OCI-LY7 (cell line): ENCODE data around the gene IRGM. TPM values are rescaled to one million over a fixed set of nuclear protein-coding genes. Genes with fewer than 3 reads are reported as not detected.

Experiments
- BruUV-seq: library from RNA; stranded (reverse); fragments of 400-500 nt; replicated peaks from 2 replicates; lab custom pipeline; 2021; lab: Mats Ljungman, UMichigan
- CTCF ChIA-PET: fragments of 300-600 bp; sonication (Branson Sonifier 250); formaldehyde crosslinking; loops from one replicate; lab custom pipeline; 2022; ENCODE audit warnings: antibody characterized with exemption; ENCODE audit not compliant: unreplicated experiment; lab: Charles Lee
- POLR2A ChIA-PET: fragments of 300-600 bp; sonication (Branson Sonifier 250); formaldehyde crosslinking; loops from one replicate; lab custom pipeline; 2022; ENCODE audit warnings: antibody characterized with exemption; lab: Charles Lee
- DNase-seq: peaks from one replicate; pipeline ENCODE4 v3.0.0-alpha.2; 2015; ENCODE audit warnings: low spot score
- H2AFZ ChIP-seq: fragments of 200-600 bp; sonication (generic), shearing (Covaris generic); 2 replicates; pipeline ENCODE4 v1.6.1; 2014; ENCODE audit warnings: mild to moderate bottlenecking, antibody characterized with exemption, low read length, moderate library complexity
- H3K27ac ChIP-seq: fragments of 200-600 bp; sonication (generic); 2 replicates; pipeline ENCODE4 v1.5.1; 2014; ENCODE audit warnings: mixed run types, low read depth, mild to moderate bottlenecking, moderate library complexity, low read length, inconsistent platforms; ENCODE audit not compliant: poor library complexity, severe bottlenecking
- H3K36me3 ChIP-seq: fragments of 200-600 bp; sonication (generic); 2 replicates; pipeline ENCODE4 v1.6.1; 2014; ENCODE audit warnings: mild to moderate bottlenecking, antibody characterized with exemption, low read length, moderate library complexity, mixed read lengths; ENCODE audit not compliant: insufficient read depth
- H3K4me1 ChIP-seq: fragments of 200-600 bp; sonication (generic); 2 replicates; pipeline ENCODE4 v1.5.1; 2014; ENCODE audit warnings: mild to moderate bottlenecking, low read length; ENCODE audit not compliant: insufficient read depth, poor library complexity, severe bottlenecking
- H3K4me2 ChIP-seq: fragments of 200-600 bp; sonication (generic); 2 replicates; pipeline ENCODE4 v1.6.1; 2014; ENCODE audit warnings: mild to moderate bottlenecking, low read length
- H3K4me3 ChIP-seq: fragments of 200-600 bp; sonication (generic); 2 replicates; pipeline ENCODE4 v1.5.1; 2014; ENCODE audit warnings: mild to moderate bottlenecking, low read depth, low read length; ENCODE audit not compliant: poor library complexity, severe bottlenecking
- H3K79me2 ChIP-seq: fragments of 200-600 bp; sonication (generic); 2 replicates; pipeline ENCODE4 v1.6.1; 2016; ENCODE audit warnings: low read depth, mild to moderate bottlenecking, low read length, moderate library complexity, mixed read lengths; ENCODE audit not compliant: insufficient read depth
- H3K9me2 ChIP-seq: fragments of 200-600 bp; sonication (generic); 2 replicates; pipeline ENCODE4 v1.6.1; 2016; ENCODE audit warnings: mild to moderate bottlenecking, low read length, mixed read lengths; ENCODE audit not compliant: insufficient read depth
- H3K9me3 ChIP-seq: fragments of 200-600 bp; sonication (generic); 2 replicates; pipeline ENCODE4 v1.6.1; 2014; ENCODE audit warnings: mild to moderate bottlenecking, mixed run types, low read length, mixed read lengths
- H4K20me1 ChIP-seq: fragments of 200-600 bp; sonication (generic); 2 replicates; pipeline ENCODE4 v1.6.1; 2014; ENCODE audit warnings: mild to moderate bottlenecking, antibody characterized with exemption, low read length, moderate library complexity, mixed read lengths; ENCODE audit not compliant: insufficient read depth
- EZH2phosphoT487 ChIP-seq: fragments of 200-600 bp; sonication (generic); IDR thresholded peaks from 2 replicates; pipeline ENCODE4 v1.6.1; 2018; ENCODE audit warnings: low read depth, borderline replicate concordance, mild to moderate bottlenecking, mixed run types, antibody characterized with exemption, low read length, moderate library complexity, mixed read lengths
- intact Hi-C: fragments of 100-400 bp; cut with micrococcal nuclease; formaldehyde crosslinking; loops from one replicate; pipeline ENCODE4 v1.10.0; 2022; ENCODE audit not compliant: unreplicated experiment
- total RNA-seq, 2 experiments: library from RNA; depleted of rRNA in 1 of 2; stranded (reverse); fragments of >200 nt in 1 of 2; shearing (Covaris generic) in 1 of 2; gene quantifications; 2 replicates each; pipeline ENCODE4 v1.2.3, GENCODE V29; 2014 to 2022
- TF ChIP-seq, protein P1 (sequence below): fragments of 200-600 bp; sonication (generic); conservative IDR thresholded peaks from 2 replicates; pipeline ENCODE4 v1.5.1; 2014; ENCODE audit warnings: mild to moderate bottlenecking, antibody characterized with exemption, low read length, moderate library complexity, mixed read lengths

IRGM gene
- total RNA-seq, 2 experiments from 2014 or later = not detected

DNA sequence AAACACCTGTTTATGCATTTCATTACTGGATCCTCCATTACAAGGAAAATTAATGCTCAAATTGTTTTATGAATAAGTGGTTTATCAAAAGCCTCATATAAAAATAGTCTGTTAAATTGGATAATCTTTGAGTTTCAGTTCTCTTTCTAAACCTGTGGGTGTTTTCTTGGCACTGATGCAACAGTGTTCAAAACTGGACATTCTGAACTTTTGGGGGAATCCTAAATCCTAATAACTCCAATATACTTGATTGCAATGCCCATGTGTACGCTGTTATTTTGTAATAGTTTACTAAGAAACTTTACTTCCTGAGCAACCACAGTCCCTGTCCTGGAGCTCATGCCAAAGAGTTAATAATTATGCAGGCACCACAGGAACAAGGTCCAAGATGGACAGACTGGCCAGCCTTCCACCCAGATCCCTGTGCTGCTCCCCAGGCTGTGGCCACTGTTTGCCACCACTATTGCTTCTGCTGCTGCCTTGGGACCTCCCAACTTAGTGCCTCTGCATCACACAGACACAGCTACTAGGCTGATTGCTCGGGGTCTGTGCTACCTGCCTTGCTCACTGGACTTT lies 14.0 kb downstream of the IRGM start:
- CTCF ChIA-PET = no interaction called here
- no peaks in the 10 kb centered on the region for H4K20me1 ChIP-seq
- H2AFZ ChIP-seq = no peak overlapping the region
- no peaks in the 10 kb centered on the region for H3K4me1 ChIP-seq
- POLR2A ChIA-PET = no interaction called here
- intact Hi-C loops = no loop called here
- no peaks in the 10 kb centered on the region for H3K9me2 ChIP-seq
- H3K36me3 ChIP-seq = no peaks in the 10 kb centered on the region
- no peak overlapping the region for H3K4me2 ChIP-seq
- no peak overlapping the region for H3K27ac ChIP-seq
- no peak for DNase-seq
- no peak overlapping the region for H3K4me3 ChIP-seq
- H3K9me3 ChIP-seq = no peaks in the 10 kb centered on the region
- TF ChIP-seq, protein P1, sequence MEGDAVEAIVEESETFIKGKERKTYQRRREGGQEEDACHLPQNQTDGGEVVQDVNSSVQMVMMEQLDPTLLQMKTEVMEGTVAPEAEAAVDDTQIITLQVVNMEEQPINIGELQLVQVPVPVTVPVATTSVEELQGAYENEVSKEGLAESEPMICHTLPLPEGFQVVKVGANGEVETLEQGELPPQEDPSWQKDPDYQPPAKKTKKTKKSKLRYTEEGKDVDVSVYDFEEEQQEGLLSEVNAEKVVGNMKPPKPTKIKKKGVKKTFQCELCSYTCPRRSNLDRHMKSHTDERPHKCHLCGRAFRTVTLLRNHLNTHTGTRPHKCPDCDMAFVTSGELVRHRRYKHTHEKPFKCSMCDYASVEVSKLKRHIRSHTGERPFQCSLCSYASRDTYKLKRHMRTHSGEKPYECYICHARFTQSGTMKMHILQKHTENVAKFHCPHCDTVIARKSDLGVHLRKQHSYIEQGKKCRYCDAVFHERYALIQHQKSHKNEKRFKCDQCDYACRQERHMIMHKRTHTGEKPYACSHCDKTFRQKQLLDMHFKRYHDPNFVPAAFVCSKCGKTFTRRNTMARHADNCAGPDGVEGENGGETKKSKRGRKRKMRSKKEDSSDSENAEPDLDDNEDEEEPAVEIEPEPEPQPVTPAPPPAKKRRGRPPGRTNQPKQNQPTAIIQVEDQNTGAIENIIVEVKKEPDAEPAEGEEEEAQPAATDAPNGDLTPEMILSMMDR = no peak
- no peak for TF ChIP-seq EZH2phosphoT487
- H3K79me2 ChIP-seq = no peaks in the 10 kb centered on the region
- no TSS peak for BruUV-seq

DNA sequence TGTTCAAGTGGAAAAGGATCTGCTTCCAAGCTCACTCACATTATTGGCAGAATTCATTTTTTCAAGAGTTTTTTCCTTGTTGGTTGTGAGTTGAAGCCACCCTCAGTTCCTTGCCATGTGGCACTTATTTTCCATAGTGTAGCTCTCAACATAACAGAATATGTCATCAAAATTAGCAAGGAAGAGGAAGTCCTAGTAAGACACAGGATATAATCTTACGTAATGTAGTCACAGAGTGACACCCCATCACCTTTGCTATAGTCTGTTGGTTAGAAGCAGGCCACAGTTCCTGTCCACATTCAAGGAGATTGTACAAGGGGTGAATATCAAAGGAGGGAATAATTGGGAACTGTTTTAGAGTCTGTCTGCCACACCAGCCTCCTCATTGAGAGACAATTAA lies 15.7 kb downstream of the IRGM start:
- ChIA-PET POLR2A (no interaction called here), CTCF (no interaction called here)
- intact Hi-C loops = no loop called here
- Histone ChIP-seq H3K36me3 (no peaks in the 10 kb centered on the region), H2AFZ (no peak overlapping the region), H3K4me1 (no peaks in the 10 kb centered on the region), H3K4me3 (no peak overlapping the region), H4K20me1 (no peaks in the 10 kb centered on the region), H3K79me2 (no peaks in the 10 kb centered on the region), H3K4me2 (no peak overlapping the region), H3K27ac (no peak overlapping the region), H3K9me3 (no peaks in the 10 kb centered on the region), H3K9me2 (no peaks in the 10 kb centered on the region)
- DNase-seq = no peak
- BruUV-seq = no TSS peak
- TF ChIP-seq, protein P1 = no peak
- TF ChIP-seq EZH2phosphoT487 = no peak

DNA sequence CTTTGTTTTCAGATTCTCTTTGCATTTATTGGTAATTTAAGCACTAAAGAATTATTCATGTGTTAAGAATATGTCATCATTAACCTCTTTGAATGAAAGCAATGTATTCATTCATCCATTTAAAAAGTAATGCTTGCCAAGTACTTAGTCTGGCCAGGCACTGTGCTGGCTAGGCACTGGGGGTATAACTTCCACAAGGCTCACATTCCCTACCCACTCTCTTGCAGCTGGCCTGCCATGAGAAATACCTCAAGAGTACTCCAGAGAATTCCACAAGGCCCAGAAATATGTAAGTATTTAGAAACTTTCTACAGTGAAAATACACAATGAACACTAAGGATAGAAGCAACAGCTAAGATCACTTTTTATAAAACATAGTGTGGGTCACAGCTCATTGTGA lies 33.0 kb downstream of the IRGM start:
- H4K20me1 ChIP-seq = no peaks in the 10 kb centered on the region
- no peak for TF ChIP-seq EZH2phosphoT487
- TF ChIP-seq, protein P1 = no peak
- intact Hi-C loops = no loop called here
- H2AFZ ChIP-seq = no peak overlapping the region
- no peak overlapping the region for H3K4me3 ChIP-seq
- H3K4me2 ChIP-seq = no peak overlapping the region
- no peaks in the 10 kb centered on the region for H3K9me3 ChIP-seq
- no TSS peak for BruUV-seq
- no peaks in the 10 kb centered on the region for H3K4me1 ChIP-seq
- H3K36me3 ChIP-seq = no peaks in the 10 kb centered on the region
- ChIA-PET POLR2A (interaction anchor here (1.3 kb wide), 1 partner anchor 58 kb away, joined by 3 read pairs; no protein-coding TSS in a partner anchor), CTCF (no interaction called here)
- DNase-seq = no peak
- no peaks in the 10 kb centered on the region; the same call in 1 of the 2 replicates for H3K79me2 ChIP-seq
- H3K27ac ChIP-seq = no peak overlapping the region
- H3K9me2 ChIP-seq = no peaks in the 10 kb centered on the region
